ENCODE data around the gene LMO1. TPM values are rescaled to one million over a fixed set of nuclear protein-coding genes. Genes with fewer than 3 reads are reported as not detected.

The LMO1 gene
- total and polyA plus RNA-seq, 4 donors: not detected

DNA sequence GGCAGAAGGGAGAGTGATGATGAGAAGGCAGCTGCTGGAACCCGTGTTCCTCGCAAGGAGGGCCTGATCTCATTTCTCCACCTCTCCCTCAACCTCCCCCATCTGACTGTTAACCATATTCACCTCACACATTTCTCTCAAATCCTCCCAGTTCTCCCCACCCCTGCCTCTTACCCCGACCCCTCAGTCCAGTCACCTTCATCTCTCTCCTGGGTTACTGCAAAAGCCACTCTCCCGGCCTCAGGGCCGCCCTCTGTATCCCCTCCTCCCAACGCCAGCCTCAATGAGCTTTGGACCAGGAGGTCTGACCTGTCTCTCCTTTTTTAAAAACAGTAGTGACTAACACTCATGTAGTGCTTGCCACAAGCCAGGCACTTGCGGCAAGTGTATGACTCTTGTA is 29.5 kb upstream of the LMO1 start:
- no peaks in the 10 kb centered on the region for H3K9me3 ChIP-seq (ENCODE audit: control insufficient read depth in 4 of 4, low read length in 3 of 4)
- DNase-seq (ENCODE audit: low spot score): peak; percentile 29
- no peak overlapping the region for H3K27ac ChIP-seq (ENCODE audit: low read depth in 1 of 2, low read length in 2 of 2)
- H3K36me3 ChIP-seq (ENCODE audit: control insufficient read depth in 4 of 4, insufficient read depth in 3 of 4, low read depth in 1 of 4, low read length in 3 of 4): no peaks in the 10 kb centered on the region
- H3K4me1 ChIP-seq (ENCODE audit: control insufficient read depth in 4 of 4, insufficient read depth in 4 of 4, low read length in 3 of 4): no peaks in the 10 kb centered on the region
- H3K9ac ChIP-seq (ENCODE audit: low read depth in 1 of 2, low read length in 2 of 2): no peak overlapping the region
- no peak overlapping the region for H3K4me3 ChIP-seq (ENCODE audit: low read depth in 1 of 3, low read length in 3 of 3)
- no peaks in the 10 kb centered on the region for H3K27me3 ChIP-seq (ENCODE audit: control insufficient read depth in 4 of 4, insufficient read depth in 4 of 4, low read length in 3 of 4)
- 79% methylated on average over 7 of the region's 7 CpGs for WGBS
- no peak for TF ChIP-seq HNF4A (conservative IDR thresholded peaks at IDR 0.05)
- no peak for TF ChIP-seq HNF4G (IDR thresholded peaks at IDR 0.05)
- TF ChIP-seq, protein P1, sequence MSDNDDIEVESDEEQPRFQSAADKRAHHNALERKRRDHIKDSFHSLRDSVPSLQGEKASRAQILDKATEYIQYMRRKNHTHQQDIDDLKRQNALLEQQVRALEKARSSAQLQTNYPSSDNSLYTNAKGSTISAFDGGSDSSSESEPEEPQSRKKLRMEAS (IDR thresholded peaks at IDR 0.05): no peak
- no peak for TF ChIP-seq EGR1 (IDR thresholded peaks at IDR 0.05; ENCODE audit: low read depth in 2 of 2)
- TF ChIP-seq, protein P2, sequence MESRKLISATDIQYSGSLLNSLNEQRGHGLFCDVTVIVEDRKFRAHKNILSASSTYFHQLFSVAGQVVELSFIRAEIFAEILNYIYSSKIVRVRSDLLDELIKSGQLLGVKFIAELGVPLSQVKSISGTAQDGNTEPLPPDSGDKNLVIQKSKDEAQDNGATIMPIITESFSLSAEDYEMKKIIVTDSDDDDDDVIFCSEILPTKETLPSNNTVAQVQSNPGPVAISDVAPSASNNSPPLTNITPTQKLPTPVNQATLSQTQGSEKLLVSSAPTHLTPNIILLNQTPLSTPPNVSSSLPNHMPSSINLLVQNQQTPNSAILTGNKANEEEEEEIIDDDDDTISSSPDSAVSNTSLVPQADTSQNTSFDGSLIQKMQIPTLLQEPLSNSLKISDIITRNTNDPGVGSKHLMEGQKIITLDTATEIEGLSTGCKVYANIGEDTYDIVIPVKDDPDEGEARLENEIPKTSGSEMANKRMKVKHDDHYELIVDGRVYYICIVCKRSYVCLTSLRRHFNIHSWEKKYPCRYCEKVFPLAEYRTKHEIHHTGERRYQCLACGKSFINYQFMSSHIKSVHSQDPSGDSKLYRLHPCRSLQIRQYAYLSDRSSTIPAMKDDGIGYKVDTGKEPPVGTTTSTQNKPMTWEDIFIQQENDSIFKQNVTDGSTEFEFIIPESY (IDR thresholded peaks at IDR 0.05): no peak
- TF ChIP-seq RAD21 (IDR thresholded peaks at IDR 0.05): no peak
- no peak for TF ChIP-seq FOXA2 (IDR thresholded peaks at IDR 0.05)

DNA sequence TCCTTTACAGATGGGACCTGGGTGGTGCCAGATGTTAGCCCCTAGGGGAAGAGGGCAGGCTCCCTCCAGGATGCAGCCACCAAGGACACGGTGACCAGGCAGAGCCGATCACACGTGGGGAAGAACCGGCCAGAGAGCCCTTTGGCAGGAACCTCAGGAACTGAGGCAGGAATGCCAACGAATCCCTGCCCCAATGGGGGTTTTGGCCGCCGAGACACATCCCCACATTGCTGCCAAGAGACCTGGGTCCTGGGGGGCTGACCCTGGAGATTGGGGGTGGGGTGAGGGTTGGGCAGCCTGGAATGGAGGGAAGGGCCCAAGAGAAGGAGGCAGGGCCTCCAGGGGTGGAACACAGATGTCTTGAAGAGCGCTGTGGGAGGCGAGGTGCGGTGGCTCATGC is 28.7 kb upstream of the LMO1 start:
- Histone ChIP-seq H3K9ac (ENCODE audit: low read depth in 1 of 2, low read length in 2 of 2) (no peak overlapping the region), H3K36me3 (ENCODE audit: control insufficient read depth in 4 of 4, insufficient read depth in 3 of 4, low read depth in 1 of 4, low read length in 3 of 4) (no peaks in the 10 kb centered on the region), H3K4me3 (ENCODE audit: low read depth in 1 of 3, low read length in 3 of 3) (no peak overlapping the region), H3K27me3 (ENCODE audit: control insufficient read depth in 4 of 4, insufficient read depth in 4 of 4, low read length in 3 of 4) (no peaks in the 10 kb centered on the region), H3K27ac (ENCODE audit: low read depth in 1 of 2, low read length in 2 of 2) (no peak overlapping the region), H3K4me1 (ENCODE audit: control insufficient read depth in 4 of 4, insufficient read depth in 4 of 4, low read length in 3 of 4) (no peaks in the 10 kb centered on the region), H3K9me3 (ENCODE audit: control insufficient read depth in 4 of 4, low read length in 3 of 4) (no peaks in the 10 kb centered on the region)
- WGBS: 93% methylated on average over 10 of the region's 10 CpGs
- TF ChIP-seq GABPA (IDR thresholded peaks at IDR 0.05 in 1 of 2, conservative IDR thresholded peaks at IDR 0.05 in 1 of 2): no peak
- TF ChIP-seq FOXA1 (IDR thresholded peaks at IDR 0.05): no peak
- no peak for TF ChIP-seq RAD21 (IDR thresholded peaks at IDR 0.05)
- TF ChIP-seq, protein P1 (IDR thresholded peaks at IDR 0.05): no peak
- TF ChIP-seq, protein P3, sequence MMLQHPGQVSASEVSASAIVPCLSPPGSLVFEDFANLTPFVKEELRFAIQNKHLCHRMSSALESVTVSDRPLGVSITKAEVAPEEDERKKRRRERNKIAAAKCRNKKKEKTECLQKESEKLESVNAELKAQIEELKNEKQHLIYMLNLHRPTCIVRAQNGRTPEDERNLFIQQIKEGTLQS (IDR thresholded peaks at IDR 0.05): no peak
- TF ChIP-seq YY1 (IDR thresholded peaks at IDR 0.05): no peak
- TF ChIP-seq TAF1 (conservative IDR thresholded peaks at IDR 0.05): no peak
- no peak for TF ChIP-seq JUND (IDR thresholded peaks at IDR 0.05)
- TF ChIP-seq, protein P4, sequence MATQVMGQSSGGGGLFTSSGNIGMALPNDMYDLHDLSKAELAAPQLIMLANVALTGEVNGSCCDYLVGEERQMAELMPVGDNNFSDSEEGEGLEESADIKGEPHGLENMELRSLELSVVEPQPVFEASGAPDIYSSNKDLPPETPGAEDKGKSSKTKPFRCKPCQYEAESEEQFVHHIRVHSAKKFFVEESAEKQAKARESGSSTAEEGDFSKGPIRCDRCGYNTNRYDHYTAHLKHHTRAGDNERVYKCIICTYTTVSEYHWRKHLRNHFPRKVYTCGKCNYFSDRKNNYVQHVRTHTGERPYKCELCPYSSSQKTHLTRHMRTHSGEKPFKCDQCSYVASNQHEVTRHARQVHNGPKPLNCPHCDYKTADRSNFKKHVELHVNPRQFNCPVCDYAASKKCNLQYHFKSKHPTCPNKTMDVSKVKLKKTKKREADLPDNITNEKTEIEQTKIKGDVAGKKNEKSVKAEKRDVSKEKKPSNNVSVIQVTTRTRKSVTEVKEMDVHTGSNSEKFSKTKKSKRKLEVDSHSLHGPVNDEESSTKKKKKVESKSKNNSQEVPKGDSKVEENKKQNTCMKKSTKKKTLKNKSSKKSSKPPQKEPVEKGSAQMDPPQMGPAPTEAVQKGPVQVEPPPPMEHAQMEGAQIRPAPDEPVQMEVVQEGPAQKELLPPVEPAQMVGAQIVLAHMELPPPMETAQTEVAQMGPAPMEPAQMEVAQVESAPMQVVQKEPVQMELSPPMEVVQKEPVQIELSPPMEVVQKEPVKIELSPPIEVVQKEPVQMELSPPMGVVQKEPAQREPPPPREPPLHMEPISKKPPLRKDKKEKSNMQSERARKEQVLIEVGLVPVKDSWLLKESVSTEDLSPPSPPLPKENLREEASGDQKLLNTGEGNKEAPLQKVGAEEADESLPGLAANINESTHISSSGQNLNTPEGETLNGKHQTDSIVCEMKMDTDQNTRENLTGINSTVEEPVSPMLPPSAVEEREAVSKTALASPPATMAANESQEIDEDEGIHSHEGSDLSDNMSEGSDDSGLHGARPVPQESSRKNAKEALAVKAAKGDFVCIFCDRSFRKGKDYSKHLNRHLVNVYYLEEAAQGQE (IDR thresholded peaks at IDR 0.05): no peak
- TF ChIP-seq, protein P2 (IDR thresholded peaks at IDR 0.05): no peak
- TF ChIP-seq HNF4G (IDR thresholded peaks at IDR 0.05): no peak
- no peak for TF ChIP-seq SP1 (IDR thresholded peaks at IDR 0.05)
- TF ChIP-seq FOXA2 (IDR thresholded peaks at IDR 0.05): no peak
- no peak for TF ChIP-seq NR2F2 (IDR thresholded peaks at IDR 0.05)
- TF ChIP-seq EGR1 (IDR thresholded peaks at IDR 0.05; ENCODE audit: low read depth in 2 of 2): no peak
- TF ChIP-seq RXRA (IDR thresholded peaks at IDR 0.05): no peak
- no peak for TF ChIP-seq HNF4A (conservative IDR thresholded peaks at IDR 0.05)
- TF ChIP-seq, protein P5, sequence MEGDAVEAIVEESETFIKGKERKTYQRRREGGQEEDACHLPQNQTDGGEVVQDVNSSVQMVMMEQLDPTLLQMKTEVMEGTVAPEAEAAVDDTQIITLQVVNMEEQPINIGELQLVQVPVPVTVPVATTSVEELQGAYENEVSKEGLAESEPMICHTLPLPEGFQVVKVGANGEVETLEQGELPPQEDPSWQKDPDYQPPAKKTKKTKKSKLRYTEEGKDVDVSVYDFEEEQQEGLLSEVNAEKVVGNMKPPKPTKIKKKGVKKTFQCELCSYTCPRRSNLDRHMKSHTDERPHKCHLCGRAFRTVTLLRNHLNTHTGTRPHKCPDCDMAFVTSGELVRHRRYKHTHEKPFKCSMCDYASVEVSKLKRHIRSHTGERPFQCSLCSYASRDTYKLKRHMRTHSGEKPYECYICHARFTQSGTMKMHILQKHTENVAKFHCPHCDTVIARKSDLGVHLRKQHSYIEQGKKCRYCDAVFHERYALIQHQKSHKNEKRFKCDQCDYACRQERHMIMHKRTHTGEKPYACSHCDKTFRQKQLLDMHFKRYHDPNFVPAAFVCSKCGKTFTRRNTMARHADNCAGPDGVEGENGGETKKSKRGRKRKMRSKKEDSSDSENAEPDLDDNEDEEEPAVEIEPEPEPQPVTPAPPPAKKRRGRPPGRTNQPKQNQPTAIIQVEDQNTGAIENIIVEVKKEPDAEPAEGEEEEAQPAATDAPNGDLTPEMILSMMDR (IDR thresholded peaks at IDR 0.05; ENCODE audit: low read depth, low read length, missing input control): no peak
- DNase-seq (ENCODE audit: low spot score): no peak
